Thymus (tissue), 11 donors: ENCODE data around the gene PSMD3. TPM values are rescaled to one million over a fixed set of nuclear protein-coding genes. Genes with fewer than 3 reads are reported as not detected.

Experiments
- DNase-seq, 9 donors: peaks; one replicate each; pipeline ENCODE4 v3.0.0-alpha.2; 2013; ENCODE audit warnings: low spot score in 9 of 9, low read depth in 6 of 9, missing footprints in 1 of 9
- H3K27ac ChIP-seq, 2 donors: one replicate each; pipeline ENCODE4 v1.5.1; 2013; ENCODE audit warnings: control low read depth in 1 of 2, low read depth in 1 of 2, low read length in 1 of 2, mild to moderate bottlenecking in 1 of 2, moderate library complexity in 1 of 2
- H3K27me3 ChIP-seq, 2 donors: one replicate each; pipeline ENCODE4 v1.5.1; 2013; ENCODE audit warnings: low read length in 1 of 2; ENCODE audit not compliant: control insufficient read depth in 2 of 2, insufficient read depth in 1 of 2
- H3K36me3 ChIP-seq, 2 donors: one replicate each; pipeline ENCODE4 v1.5.1; 2013; ENCODE audit warnings: low read length in 1 of 2, mild to moderate bottlenecking in 1 of 2, moderate library complexity in 1 of 2; ENCODE audit not compliant: control insufficient read depth in 2 of 2, insufficient read depth in 2 of 2
- H3K4me1 ChIP-seq, 2 donors: one replicate each; pipeline ENCODE4 v1.5.1; 2013; ENCODE audit warnings: low read length in 2 of 2; ENCODE audit not compliant: control insufficient read depth in 2 of 2, insufficient read depth in 2 of 2
- H3K4me3 ChIP-seq, 2 donors: one replicate each; pipeline ENCODE4 v1.5.1; 2013; ENCODE audit warnings: low read length in 2 of 2, control low read depth in 1 of 2, mild to moderate bottlenecking in 1 of 2
- H3K9me3 ChIP-seq, 2 donors: one replicate each; pipeline ENCODE4 v1.5.1; 2013; ENCODE audit warnings: low read length in 1 of 2, mild to moderate bottlenecking in 1 of 2; ENCODE audit not compliant: control insufficient read depth in 2 of 2, insufficient read depth in 1 of 2
- WGBS: extraction: QIAGEN DNeasy Blood & Tissue Kit; methylation state at CpG from one replicate; pipeline ENCODE4 v1.1.7; 2013; 5-methylcytosine and 5-hydroxymethylcytosine counted together
- polyA plus RNA-seq: library from polyadenylated mRNA; stranded (reverse); fragments of 200-250 nt; gene quantifications from one replicate; pipeline ENCODE4 v1.2.3, GENCODE V29; 2013
- total RNA-seq: library from RNA; stranded (reverse); fragments of 120-200 nt; gene quantifications from one replicate; pipeline ENCODE4 v1.2.4, GENCODE V29; 2013
- donor health status: healthy.

The PSMD3 gene
- total and polyA plus RNA-seq, 2 donors = 48.1 to 71.8 TPM

DNA sequence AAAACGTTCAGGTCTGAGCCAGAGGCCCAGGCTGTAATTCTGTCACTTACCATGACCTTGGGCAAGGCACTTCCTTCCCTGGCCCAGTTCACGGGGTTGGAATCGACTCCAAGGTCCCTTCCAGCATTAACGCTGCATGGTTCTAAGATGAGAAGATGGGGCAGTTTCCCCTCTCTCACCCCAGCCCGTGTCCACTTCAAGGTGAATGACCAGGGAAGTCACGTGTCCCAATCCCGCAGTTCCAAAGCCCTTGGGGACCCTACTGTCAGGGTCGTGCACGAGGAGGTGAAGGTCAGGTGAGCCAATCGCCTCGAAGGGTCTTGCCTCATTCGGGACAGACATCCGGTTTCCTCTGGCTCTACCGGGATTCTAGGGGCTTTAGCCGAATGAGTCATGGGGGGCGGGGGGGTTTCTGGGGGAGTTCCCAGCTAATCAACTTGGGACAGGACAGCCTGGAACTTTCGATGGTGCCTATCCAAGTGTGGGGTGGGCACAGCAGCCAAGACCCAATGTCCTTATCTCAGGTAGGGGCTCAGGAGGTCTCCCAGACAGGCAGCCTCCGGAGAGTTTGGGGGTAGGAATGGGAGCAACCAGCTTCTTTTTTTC lies 33.9 kb downstream of the PSMD3 start:
- Histone ChIP-seq H3K27me3 (peaks cover 0 to 17% of the 10 kb centered on the region in 2 donors), H3K36me3 (peaks cover 7 to 22% of the 10 kb centered on the region in 2 donors), H3K4me3 (no peak overlapping the region), H3K27ac (no peak overlapping the region), H3K9me3 (no peaks in the 10 kb centered on the region), H3K4me1 (peaks cover 0 to 7% of the 10 kb centered on the region in 2 donors)
- WGBS = 81% methylated on average over 18 of the region's 18 CpGs
- no peak for DNase-seq

- DNase-seq = no peak
- Histone ChIP-seq H3K27ac (no peak within 1 kb of the TSS), H3K4me1 (peaks cover 0 to 4% of the 10 kb centered on the region in 2 donors), H3K27me3 (peaks cover 0 to 17% of the 10 kb centered on the region in 2 donors), H3K4me3 (no peak within 1 kb of the TSS), H3K36me3 (peaks cover 15 to 31% of the 10 kb centered on the region in 2 donors), H3K9me3 (no peaks in the 10 kb centered on the region)
- 62% methylated on average over 20 of the region's 20 CpGs for whole genome bisulfite sequencing
These were observed 34.7 kb downstream of the PSMD3 start, which contains the start of gene CSF3 for GRCh38 chr17:40015005-40015997. Gene CSF3, plus strand, starts transcription at chr17:40015440. Its CDS starts 35 bp downstream, at chr17:40015475.

DNA sequence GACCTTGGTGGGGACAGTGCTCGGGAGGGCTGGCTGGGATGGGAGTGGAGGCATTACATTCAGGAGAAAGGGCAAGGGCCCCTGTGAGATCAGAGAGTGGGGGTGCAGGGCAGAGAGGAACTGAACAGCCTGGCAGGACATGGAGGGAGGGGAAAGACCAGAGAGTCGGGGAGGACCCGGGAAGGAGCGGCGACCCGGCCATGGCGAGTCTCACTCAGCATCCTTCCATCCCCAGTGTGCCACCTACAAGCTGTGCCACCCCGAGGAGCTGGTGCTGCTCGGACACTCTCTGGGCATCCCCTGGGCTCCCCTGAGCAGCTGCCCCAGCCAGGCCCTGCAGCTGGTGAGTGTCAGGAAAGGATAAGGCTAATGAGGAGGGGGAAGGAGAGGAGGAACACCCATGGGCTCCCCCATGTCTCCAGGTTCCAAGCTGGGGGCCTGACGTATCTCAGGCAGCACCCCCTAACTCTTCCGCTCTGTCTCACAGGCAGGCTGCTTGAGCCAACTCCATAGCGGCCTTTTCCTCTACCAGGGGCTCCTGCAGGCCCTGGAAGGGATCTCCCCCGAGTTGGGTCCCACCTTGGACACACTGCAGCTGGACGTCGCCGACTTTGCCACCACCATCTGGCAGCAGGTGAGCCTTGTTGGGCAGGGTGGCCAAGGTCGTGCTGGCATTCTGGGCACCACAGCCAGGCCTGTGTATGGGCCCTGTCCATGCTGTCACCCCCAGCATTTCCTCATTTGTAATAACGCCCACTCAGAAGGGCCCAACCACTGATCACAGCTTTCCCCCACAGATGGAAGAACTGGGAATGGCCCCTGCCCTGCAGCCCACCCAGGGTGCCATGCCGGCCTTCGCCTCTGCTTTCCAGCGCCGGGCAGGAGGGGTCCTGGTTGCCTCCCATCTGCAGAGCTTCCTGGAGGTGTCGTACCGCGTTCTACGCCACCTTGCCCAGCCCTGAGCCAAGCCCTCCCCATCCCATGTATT lies 35.7 kb downstream of the PSMD3 start:
- Histone ChIP-seq H3K4me1 (peaks cover 0 to 3% of the 10 kb centered on the region in 2 donors), H3K36me3 (peaks cover 18 to 39% of the 10 kb centered on the region in 2 donors), H3K27ac (no peak overlapping the region), H3K9me3 (no peaks in the 10 kb centered on the region), H3K27me3 (peaks cover 0 to 17% of the 10 kb centered on the region in 2 donors), H3K4me3 (no peak overlapping the region)
- no peak for DNase-seq
- WGBS = 90% methylated on average over 26 of the region's 26 CpGs

DNA sequence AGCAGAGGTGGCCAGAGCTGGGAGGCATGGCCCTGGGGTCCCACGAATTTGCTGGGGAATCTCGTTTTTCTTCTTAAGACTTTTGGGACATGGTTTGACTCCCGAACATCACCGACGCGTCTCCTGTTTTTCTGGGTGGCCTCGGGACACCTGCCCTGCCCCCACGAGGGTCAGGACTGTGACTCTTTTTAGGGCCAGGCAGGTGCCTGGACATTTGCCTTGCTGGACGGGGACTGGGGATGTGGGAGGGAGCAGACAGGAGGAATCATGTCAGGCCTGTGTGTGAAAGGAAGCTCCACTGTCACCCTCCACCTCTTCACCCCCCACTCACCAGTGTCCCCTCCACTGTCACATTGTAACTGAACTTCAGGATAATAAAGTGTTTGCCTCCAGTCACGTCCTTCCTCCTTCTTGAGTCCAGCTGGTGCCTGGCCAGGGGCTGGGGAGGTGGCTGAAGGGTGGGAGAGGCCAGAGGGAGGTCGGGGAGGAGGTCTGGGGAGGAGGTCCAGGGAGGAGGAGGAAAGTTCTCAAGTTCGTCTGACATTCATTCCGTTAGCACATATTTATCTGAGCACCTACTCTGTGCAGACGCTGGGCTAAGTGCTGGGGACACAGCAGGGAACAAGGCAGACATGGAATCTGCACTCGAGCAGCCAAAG lies 36.9 kb downstream of the PSMD3 start:
- H3K4me3 ChIP-seq = no peak overlapping the region
- peaks cover 31 to 52% of the 10 kb centered on the region in 2 donors for H3K36me3 ChIP-seq
- H3K27ac ChIP-seq = no peak overlapping the region
- peaks cover 0 to 17% of the 10 kb centered on the region in 2 donors for H3K27me3 ChIP-seq
- H3K9me3 ChIP-seq = no peaks in the 10 kb centered on the region
- no peak for DNase-seq
- peaks cover 0 to 3% of the 10 kb centered on the region in 2 donors for H3K4me1 ChIP-seq
- 84% methylated on average over 15 of the region's 15 CpGs for WGBS

DNA sequence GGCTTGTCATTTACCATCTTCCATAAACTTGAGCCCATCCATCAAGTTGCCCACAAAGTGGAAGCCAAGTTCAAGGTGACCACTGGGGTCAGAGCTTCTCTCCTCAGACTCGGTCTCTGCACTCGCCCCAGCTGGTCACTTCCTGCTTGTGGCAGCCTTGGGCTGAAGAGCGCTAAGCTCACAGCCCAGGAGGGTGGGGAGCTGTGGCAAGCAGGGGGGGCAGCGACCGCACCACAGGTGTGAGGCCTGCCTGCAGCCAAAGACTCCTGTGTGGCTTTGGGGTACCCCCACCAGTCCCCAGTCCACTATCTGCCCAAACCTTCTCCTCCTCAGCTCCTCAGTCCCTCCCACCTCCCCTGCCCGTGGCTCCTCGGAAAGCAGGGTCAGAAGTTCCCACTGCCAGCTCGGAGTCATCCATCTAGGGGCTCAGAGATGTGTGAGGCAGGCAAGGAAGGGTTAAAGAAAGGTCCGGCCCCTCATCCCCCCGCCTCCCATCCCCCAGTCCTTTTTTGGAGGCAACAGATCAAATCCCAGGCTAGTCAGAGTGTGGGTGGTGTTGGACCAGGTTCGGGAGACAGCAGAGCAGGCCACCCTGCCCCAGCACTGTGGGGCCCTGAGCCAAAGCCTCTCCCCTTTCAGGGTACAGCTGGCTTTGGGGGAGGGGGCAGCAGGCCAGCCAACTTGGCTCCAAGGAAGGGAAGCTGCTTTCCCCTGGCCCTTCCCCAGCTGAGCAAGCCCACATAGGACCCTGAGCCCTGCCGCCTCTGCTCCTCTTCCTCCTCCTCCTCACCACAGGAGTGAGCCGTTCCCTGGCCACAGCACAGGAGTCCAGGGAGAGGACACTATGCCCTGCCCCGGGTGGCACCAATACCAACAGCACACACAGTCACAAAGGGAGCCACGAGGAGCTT lies 37.9 kb downstream of the PSMD3 start:
- WGBS = 88% methylated on average over 15 of the region's 15 CpGs
- peaks cover 0 to 13% of the 10 kb centered on the region in 2 donors for H3K27me3 ChIP-seq
- H3K4me1 ChIP-seq = peaks cover 0 to 2% of the 10 kb centered on the region in 2 donors
- H3K9me3 ChIP-seq = no peaks in the 10 kb centered on the region
- DNase-seq = no peak
- peaks cover 40 to 61% of the 10 kb centered on the region in 2 donors for H3K36me3 ChIP-seq
- no peak overlapping the region for H3K27ac ChIP-seq
- H3K4me3 ChIP-seq = no peak overlapping the region

DNA sequence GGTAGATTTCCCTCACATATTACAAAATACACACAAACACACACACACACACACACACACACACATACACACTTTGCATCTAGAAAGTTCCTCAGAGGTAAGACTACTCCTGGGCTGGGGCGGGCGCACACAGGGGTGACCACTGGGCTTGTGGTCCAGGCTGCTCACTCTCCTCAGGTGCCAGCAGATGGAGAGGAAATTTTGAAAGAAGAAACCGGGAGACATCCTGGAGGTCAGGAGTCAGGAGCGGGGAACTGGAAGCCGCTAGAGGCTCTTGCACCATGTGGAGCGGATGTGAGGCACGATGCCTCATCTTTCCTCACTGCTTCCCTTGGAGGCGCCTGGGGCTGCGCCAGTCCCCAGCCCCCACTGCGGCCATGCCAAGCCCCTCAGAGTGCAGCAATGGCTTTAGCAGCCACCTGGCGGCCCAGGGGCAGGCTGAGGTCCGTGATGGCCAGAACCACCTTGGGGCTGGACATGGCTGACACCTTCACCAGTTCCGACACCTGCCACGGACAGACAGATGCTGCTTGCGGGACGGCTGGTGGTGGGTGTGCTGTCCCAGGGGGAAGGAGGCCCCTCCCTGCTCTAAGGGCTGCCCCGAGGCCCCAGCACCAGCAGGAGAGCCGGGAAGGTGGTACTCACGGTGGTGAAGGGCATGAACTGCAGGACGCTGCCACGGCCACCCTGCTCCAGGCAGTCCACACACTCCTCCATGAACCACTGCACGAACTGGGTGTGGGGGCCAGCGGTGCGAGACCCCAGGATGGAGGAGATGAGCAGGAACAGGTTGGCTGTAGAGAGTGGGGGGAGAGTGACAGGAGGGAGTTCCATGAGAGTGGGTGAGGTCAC lies 38.8 kb downstream of the PSMD3 start:
- 96% methylated on average over 24 of the region's 24 CpGs for WGBS
- H3K4me1 ChIP-seq = no peaks in the 10 kb centered on the region

GRCh38 chr17:40020146-40020545 lies 39.5 kb downstream of the PSMD3 start:
- no peak overlapping the region for H3K27ac ChIP-seq
- H3K36me3 ChIP-seq = peaks cover 55 to 69% of the 10 kb centered on the region in 2 donors
- H3K4me1 ChIP-seq = no peaks in the 10 kb centered on the region
- H3K27me3 ChIP-seq = peaks cover 0 to 5% of the 10 kb centered on the region in 2 donors
- H3K9me3 ChIP-seq = no peaks in the 10 kb centered on the region
- H3K4me3 ChIP-seq = no peak overlapping the region
- DNase-seq = no peak
- WGBS = 98% methylated on average over 13 of the region's 13 CpGs

More for the DNA sequence above, 38.8 kb downstream of the PSMD3 start:
- no peak for DNase-seq
- no peak overlapping the region for H3K4me3 ChIP-seq
- H3K9me3 ChIP-seq = no peaks in the 10 kb centered on the region
- no peak overlapping the region for H3K27ac ChIP-seq
- peaks cover 0 to 11% of the 10 kb centered on the region in 2 donors for H3K27me3 ChIP-seq
- H3K36me3 ChIP-seq = peaks cover 49 to 64% of the 10 kb centered on the region in 2 donors
